GM12874 (cell line): ENCODE measurements around the gene ITPK1.

Experiments
- CTCF ChIP-seq: IDR thresholded peaks from 2 replicates; pipeline ENCODE4 v1.5.1; 2011; ENCODE audit warnings: low read depth, mild to moderate bottlenecking, control low read depth, low read length, moderate library complexity; ENCODE audit not compliant: insufficient read depth

Gene ITPK1

GRCh38 chr14:92959189-92959531 is 156.6 kb downstream of the ITPK1 start:
- TF ChIP-seq CTCF, result no peak

- no peak for TF ChIP-seq CTCF
Measured at GRCh38 chr14:92958373-92959188, 157.1 kb downstream of the ITPK1 start.

- no peak for TF ChIP-seq CTCF
Measured at GRCh38 chr14:92956961-92957360, 158.8 kb downstream of the ITPK1 start.

GRCh38 chr14:92955381-92955780 is 160.3 kb downstream of the ITPK1 start:
- no peak for TF ChIP-seq CTCF

GRCh38 chr14:92954933-92955332 is 160.8 kb downstream of the ITPK1 start:
- TF ChIP-seq CTCF, result no peak

GRCh38 chr14:92953526-92953925 is 162.2 kb downstream of the ITPK1 start:
- no peak for TF ChIP-seq CTCF

GRCh38 chr14:92952481-92953298 is 163.0 kb downstream of the ITPK1 start:
- no peak for TF ChIP-seq CTCF
